Subcutaneous adipose tissue (tissue), 4 donors: ENCODE data around the gene MVP. TPM values are rescaled to one million over a fixed set of nuclear protein-coding genes. Genes with fewer than 3 reads are reported as not detected.

Experiments
- total RNA-seq, 4 donors: library from RNA; depleted of rRNA; stranded (reverse); fragments of >200 nt; gene quantifications; one replicate each; pipeline ENCODE4 v1.1.0, GENCODE V29; 2016
- TF ChIP-seq, protein P1 (sequence below): fragments of 450-650 bp; IDR thresholded peaks from one replicate; pipeline ENCODE4 v1.5.1; 2016; ENCODE audit warnings: low read depth, mild to moderate bottlenecking, control low read depth, antibody characterized with exemption, moderate library complexity

The MVP gene
- 100 to 1,000 TPM in 2 of 4 donors, 10 to 100 TPM in 2; 47.1 to 119 (median 103) TPM for total RNA-seq

DNA sequence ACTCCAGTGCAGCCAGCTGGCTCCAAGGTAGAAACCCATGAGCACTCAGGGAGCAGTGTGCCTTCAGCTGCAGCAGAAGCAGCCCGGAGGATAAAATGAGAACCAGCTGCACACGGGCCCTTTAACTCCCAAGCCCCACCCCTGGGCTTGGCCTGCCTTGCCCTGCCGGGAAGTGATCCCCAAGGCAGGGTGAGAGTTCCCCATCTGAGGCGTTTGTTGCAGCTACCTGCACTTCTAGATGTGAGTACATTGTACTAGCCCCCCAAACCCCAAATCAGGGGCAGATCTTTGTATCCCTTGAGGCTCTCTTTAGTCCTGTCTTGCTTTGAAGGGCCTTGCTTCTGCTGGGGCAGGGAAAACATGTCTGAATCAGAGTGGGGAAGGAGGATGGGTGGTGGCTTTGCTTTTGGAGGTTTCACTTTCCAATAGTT lies at the start of gene MVP:
Gene MVP (plus strand): TSS at position 192 of the 431 bp plus-strand sequence. CDS start 10,088 bp downstream, outside the sequence.
- TF ChIP-seq, protein P1, sequence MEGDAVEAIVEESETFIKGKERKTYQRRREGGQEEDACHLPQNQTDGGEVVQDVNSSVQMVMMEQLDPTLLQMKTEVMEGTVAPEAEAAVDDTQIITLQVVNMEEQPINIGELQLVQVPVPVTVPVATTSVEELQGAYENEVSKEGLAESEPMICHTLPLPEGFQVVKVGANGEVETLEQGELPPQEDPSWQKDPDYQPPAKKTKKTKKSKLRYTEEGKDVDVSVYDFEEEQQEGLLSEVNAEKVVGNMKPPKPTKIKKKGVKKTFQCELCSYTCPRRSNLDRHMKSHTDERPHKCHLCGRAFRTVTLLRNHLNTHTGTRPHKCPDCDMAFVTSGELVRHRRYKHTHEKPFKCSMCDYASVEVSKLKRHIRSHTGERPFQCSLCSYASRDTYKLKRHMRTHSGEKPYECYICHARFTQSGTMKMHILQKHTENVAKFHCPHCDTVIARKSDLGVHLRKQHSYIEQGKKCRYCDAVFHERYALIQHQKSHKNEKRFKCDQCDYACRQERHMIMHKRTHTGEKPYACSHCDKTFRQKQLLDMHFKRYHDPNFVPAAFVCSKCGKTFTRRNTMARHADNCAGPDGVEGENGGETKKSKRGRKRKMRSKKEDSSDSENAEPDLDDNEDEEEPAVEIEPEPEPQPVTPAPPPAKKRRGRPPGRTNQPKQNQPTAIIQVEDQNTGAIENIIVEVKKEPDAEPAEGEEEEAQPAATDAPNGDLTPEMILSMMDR = no peak

DNA sequence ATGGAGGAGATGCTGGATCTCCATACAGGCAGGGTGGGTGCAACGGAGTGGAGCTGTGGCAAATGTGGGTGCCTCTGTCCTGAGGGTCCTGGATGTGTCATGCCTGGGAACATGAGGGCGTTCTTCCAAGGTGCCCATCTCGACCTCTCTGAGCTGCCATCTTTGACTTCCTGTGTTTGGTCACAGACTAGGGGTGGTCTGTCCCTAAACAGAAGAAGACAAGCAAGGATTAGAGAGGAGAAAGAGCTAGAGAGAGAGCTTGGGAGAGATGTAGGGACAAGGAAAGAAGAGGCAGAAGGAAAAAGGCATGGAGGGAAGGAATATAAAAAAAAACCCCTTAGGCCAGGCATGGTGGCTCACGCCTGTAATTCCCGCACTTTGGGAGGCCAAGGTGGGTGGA lies 45.5 kb upstream of the MVP start:
- TF ChIP-seq, protein P1 = no peak

DNA sequence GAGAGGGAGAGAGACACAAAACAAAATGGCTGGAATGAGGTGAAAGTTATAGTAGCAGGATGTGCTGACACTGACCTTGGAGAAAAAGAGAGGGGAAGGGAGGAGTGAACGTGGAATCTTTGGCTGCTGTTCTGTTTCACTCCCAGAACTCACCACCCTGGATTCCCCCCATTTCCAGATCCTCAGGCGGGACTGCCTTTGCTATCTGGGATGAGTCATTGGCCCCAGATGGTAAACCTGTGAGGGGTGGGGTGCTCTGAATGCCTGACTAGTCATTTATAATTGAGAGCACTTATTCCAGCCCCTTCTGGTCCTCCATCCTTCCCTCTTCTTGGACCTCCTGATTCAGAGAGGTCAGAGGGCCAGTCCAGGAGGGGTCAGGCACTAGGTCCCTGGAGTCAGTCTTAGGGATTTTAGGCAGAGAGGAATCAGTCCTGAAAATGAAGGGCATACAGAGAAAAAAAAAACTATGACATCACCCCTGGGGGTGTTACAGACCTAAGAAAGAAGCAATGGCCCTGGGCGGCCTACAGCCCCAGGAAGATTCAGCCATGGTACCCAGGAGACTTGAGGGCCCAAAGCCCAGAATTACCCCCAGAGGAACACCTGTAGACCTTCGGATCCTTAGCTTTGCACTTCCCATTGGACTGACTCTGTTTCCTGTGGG lies 44.4 kb upstream of the MVP start:
- TF ChIP-seq, protein P1 = no peak

DNA sequence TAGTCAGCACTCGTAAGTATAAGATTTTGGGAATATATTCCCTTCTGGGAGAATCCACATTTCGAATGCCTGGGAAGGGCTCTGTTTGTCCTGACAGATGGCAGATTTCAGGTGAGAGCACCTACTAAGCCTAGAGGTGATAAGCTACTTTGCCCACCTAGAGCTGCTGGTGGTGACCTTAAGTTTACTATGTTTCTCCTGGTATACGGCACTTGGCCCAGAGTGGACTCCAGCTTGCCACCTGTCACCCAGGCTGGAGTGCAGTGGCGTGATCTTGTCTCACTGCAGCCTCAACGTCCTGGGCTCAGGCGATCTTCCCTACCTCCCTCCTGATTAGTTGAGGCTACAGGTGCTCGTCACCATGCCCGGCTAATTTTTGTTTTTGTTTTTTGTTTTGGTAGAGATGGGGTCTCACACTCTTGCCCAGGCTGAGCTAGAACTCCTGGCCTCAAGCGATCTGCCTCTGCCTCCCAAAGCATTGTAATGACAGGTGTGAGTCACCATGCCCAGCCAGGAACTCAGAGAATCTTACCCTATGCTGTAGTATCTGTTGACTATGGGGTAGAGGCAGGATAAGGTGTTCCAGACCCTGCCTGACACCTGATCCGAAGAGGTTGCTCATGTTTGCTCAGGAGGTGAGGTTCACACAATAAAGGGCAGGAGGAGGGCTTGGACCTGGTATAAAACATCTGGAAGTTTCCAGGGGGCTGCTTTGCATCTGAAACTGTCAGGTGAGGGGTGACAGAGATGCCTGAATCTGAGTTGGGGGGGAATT lies 42.5 kb upstream of the MVP start, which contains the start of gene ZG16:
Gene ZG16 (plus strand): TSS at position 681 of the 775 bp plus-strand sequence. CDS start 1,011 bp downstream, outside the sequence.
- TF ChIP-seq, protein P1 = no peak

DNA sequence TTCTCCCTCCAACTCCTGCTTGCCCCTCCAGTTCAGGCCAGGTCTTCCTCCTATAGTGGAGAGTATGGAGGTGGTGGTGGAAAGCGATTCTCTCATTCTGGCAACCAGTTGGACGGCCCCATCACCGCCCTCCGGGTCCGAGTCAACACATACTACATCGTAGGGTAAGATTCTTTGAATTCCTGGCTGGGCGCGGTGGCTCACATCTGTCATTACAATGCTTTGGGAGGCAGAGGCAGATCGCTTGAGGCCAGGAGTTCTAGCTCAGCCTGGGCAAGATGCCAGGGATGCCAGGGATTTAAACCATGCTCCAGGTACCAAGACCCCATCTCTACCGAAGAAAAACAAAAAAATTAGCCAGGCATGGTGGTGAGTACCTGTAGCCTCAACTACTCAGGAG lies 40.8 kb upstream of the MVP start:
- TF ChIP-seq, protein P1 = no peak

DNA sequence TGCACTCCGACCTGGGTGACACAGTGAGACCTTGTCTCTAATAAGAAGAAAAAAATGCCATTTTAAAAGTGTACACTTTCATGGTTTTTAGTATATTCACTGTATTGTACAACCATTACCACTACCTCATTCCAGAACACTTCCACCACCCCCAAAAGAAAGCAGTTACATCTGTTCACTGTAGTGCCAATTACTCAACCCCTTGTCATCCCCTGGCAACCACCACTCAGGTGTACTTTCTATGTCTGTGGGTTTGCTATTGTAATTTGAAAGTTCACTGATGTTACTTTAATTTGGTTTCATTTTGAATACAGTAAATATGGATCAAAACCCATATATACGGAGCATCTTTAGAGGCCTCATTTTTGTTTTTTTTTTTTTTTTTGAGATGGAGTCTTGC lies 36.1 kb upstream of the MVP start:
- TF ChIP-seq, protein P1 = no peak

DNA sequence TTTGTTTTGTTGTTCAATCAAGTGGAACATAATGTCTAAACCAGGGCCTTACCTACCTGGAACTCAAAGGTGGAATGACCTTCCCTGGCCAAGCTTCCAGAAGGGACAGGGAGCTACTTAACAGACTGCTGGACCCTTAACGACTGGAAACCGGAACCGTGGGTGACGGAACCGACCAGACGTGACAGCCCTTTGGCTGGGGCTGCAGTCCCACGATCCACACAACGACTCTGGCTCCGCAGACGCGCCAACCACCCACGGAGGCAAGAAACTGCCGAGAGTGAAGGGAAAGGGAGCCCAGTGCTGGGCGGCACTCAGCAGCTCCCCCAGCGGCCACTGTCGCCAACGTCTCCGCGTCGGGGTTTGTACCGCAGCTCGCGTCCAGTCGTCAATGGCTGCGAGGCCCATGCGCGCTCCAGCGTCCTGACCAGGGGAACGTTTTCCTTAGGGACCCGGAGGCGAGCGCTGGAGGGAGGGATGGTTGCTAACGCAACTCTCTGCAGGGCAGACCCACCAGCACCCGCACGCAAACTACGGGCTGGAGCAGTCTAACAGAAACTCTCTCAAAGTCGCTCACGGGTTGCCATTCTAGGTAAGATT lies 35.3 kb upstream of the MVP start:
- TF ChIP-seq, protein P1 = no peak
